Measurements from ENCODE around the gene NDFIP1.

- no peak for TF ChIP-seq NBN (IDR thresholded peaks at IDR 0.05)
- no peak for TF ChIP-seq EZH2 (IDR thresholded peaks at IDR 0.05; ENCODE audit: borderline replicate concordance, control insufficient read depth, low read depth, low read length)
These were observed 12.8 kb upstream of the NDFIP1 start for GRCh38 chr5:142095651-142096330.

Data from GM12878 (cell line).